PC-3 (cell line): ENCODE measurements around the gene TRIAP1.

Source experiments
- EZH2 ChIP-seq: fragments of 300-600 bp; sonication (generic); IDR thresholded peaks from one replicate; pipeline ENCODE4 v1.6.1; 2017; ENCODE audit warnings: antibody characterized with exemption, mild to moderate bottlenecking, low read length; ENCODE audit not compliant: unreplicated experiment
- EZH2phosphoT487 ChIP-seq: fragments of 300-600 bp; sonication (generic); IDR thresholded peaks from 2 replicates; pipeline ENCODE4 v1.6.1; 2018; ENCODE audit warnings: mild to moderate bottlenecking, antibody characterized with exemption, low read length, borderline replicate concordance
- TF ChIP-seq, protein P1 (sequence below): fragments of 300-600 bp; sonication (generic); conservative IDR thresholded peaks from 2 replicates; pipeline ENCODE4 v1.5.1; 2017; ENCODE audit warnings: antibody characterized with exemption, low read depth, mild to moderate bottlenecking, low read length

DNA sequence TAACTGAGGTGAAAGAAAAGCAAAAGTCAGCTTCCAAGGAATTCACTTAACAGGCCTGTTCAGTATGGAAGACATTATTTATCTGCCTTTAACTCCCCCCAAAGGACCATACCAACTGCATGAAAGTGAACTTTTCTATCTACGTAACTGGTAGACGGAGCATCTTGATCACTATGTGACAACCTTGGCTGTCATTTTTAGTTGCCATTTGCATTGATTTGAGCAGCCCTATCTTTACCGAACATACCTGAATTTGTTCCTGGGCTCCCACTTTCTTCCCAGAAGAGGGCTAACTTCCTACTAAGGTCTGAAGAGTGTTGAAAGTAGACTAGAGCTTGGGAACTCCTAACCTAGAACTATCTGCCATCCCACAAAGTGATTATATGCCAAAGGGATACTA lies 14.0 kb upstream of the TRIAP1 start:
- TF ChIP-seq, protein P1, sequence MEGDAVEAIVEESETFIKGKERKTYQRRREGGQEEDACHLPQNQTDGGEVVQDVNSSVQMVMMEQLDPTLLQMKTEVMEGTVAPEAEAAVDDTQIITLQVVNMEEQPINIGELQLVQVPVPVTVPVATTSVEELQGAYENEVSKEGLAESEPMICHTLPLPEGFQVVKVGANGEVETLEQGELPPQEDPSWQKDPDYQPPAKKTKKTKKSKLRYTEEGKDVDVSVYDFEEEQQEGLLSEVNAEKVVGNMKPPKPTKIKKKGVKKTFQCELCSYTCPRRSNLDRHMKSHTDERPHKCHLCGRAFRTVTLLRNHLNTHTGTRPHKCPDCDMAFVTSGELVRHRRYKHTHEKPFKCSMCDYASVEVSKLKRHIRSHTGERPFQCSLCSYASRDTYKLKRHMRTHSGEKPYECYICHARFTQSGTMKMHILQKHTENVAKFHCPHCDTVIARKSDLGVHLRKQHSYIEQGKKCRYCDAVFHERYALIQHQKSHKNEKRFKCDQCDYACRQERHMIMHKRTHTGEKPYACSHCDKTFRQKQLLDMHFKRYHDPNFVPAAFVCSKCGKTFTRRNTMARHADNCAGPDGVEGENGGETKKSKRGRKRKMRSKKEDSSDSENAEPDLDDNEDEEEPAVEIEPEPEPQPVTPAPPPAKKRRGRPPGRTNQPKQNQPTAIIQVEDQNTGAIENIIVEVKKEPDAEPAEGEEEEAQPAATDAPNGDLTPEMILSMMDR: no peak
- TF ChIP-seq EZH2phosphoT487 (no peak), EZH2 (no peak)
